ENCODE measurements around the gene NEMP2. TPM values are rescaled to one million over a fixed set of nuclear protein-coding genes. Genes with fewer than 3 reads are reported as not detected.

Gene NEMP2
- total and polyA plus RNA-seq, 2 of the 8 experiments (the other 6 are each of a cell fraction or from before 2014, with no cell fraction given): 3.1 to 5.3 TPM

GRCh38 chr2:190527214-190527613 lies 7.3 kb downstream of the NEMP2 start:
- FAIRE-seq (no peak), DNase-seq (ENCODE audit: low read depth in 1 of 2, low spot score in 2 of 2) (no peak)
- Histone ChIP-seq H2BK15ac (ENCODE audit: low read length) (no peak overlapping the region), H3K4me2 (ENCODE audit: insufficient read depth in 1 of 2, low read depth in 2 of 2, low read length in 2 of 2) (no peak overlapping the region), H3K36me3 (ENCODE audit: control insufficient read depth in 2 of 4, insufficient read depth in 4 of 4, low read length in 3 of 4) (no peaks in the 10 kb centered on the region), H3K4me1 (replicated peaks in 1 of 4; ENCODE audit: control insufficient read depth in 3 of 4, insufficient read depth in 4 of 4, low read length in 3 of 4) (peaks cover 0 to 2% (median 0%) of the 10 kb centered on the region in 4 experiments; a peak in 1 of 7 replicates), H3K27ac (ENCODE audit: low read depth, low read length) (no peak overlapping the region), H3K79me1 (ENCODE audit: low read depth, low read length) (no peaks in the 10 kb centered on the region), H3K4me3 (ENCODE audit: extremely low read depth in 1 of 4, insufficient read depth in 2 of 4, low read depth in 3 of 4, low read length in 4 of 4) (no peak overlapping the region), H3K23ac (ENCODE audit: insufficient read length) (no peak overlapping the region), H3K9ac (replicated peaks in 1 of 4; ENCODE audit: extremely low read depth in 1 of 4, low read depth in 3 of 4, low read length in 3 of 4) (no peak overlapping the region), H3K9me3 (ENCODE audit: insufficient read depth in 2 of 2, low read depth in 1 of 2, low read length in 1 of 2) (no peaks in the 10 kb centered on the region), H3K27me3 (replicated peaks in 1 of 4; ENCODE audit: control insufficient read depth in 3 of 4, extremely low read depth in 1 of 4, insufficient read depth in 3 of 4, low read length in 3 of 4) (no peaks in the 10 kb centered on the region), H2BK120ac (replicated peaks; ENCODE audit: low read depth, low read length) (no peak overlapping the region), H3K79me2 (ENCODE audit: control insufficient read depth in 1 of 2, insufficient read depth in 2 of 2, low read length in 2 of 2) (no peaks in the 10 kb centered on the region), H3K23me2 (ENCODE audit: low read depth, low read length) (no peaks in the 10 kb centered on the region), H4K91ac (replicated peaks; ENCODE audit: insufficient read length, low read length) (no peak overlapping the region), H2AK5ac (ENCODE audit: low read depth, low read length) (no peak overlapping the region), H4K8ac (ENCODE audit: extremely low read depth, insufficient read depth, low read length) (no peak overlapping the region), H3K4ac (replicated peaks; ENCODE audit: insufficient read length, low read depth, low read length) (no peak overlapping the region), H3K56ac (replicated peaks; ENCODE audit: insufficient read length, low read depth, low read length) (no peak overlapping the region), H2BK20ac (ENCODE audit: low read length) (no peak overlapping the region), H3K14ac (ENCODE audit: insufficient read length) (no peak overlapping the region), H2AFZ (ENCODE audit: low read length) (no peak overlapping the region), H3K18ac (ENCODE audit: extremely low read depth, low read length) (no peak overlapping the region), H4K20me1 (replicated peaks in 1 of 2; ENCODE audit: control insufficient read depth in 1 of 2, insufficient read depth in 2 of 2, low read length in 2 of 2) (no peaks in the 10 kb centered on the region), H2BK12ac (ENCODE audit: low read depth, low read length) (no peak overlapping the region), H2BK5ac (ENCODE audit: low read depth, low read length) (no peak overlapping the region), H4K5ac (ENCODE audit: insufficient read length, low read depth, low read length) (no peak overlapping the region)
- ChIA-PET POLR2A (ENCODE audit: partially characterized antibody) (no interaction called here), CTCF (ENCODE audit: partially characterized antibody) (interaction anchor here (0.6 to 1.2 kb wide), 2 partner anchors 25 to 439 kb away, joined by 3 read pairs; no protein-coding TSS in a partner anchor)
- WGBS, 2 experiments (ENCODE audit: extremely low coverage in 1 of 2, insufficient coverage in 1 of 2, insufficient read length in 1 of 2, insufficient replicate concordance in 2 of 2, low coverage in 1 of 2, low lambda C conversion rate in 2 of 2, missing lambda C conversion rate in 1 of 2): 96% methylated on average over 4 of the region's 4 CpGs; no CpG with 5 or more reads in 1 of the 2 experiments
- TF ChIP-seq KDM4A (IDR thresholded peaks at IDR 0.05; ENCODE audit: low read depth, low read length, severe bottlenecking) (no peak), POLR2A (IDR thresholded peaks at IDR 0.05; ENCODE audit: control extremely low read depth in 1 of 2, low read depth in 2 of 2, low read length in 2 of 2) (no peak), USF2 (IDR thresholded peaks at IDR 0.05; ENCODE audit: low read length) (no peak), JUND (IDR thresholded peaks at IDR 0.05; ENCODE audit: low read length) (no peak), TAF1 (IDR thresholded peaks at IDR 0.05; ENCODE audit: low read depth, low read length) (no peak), SP4 (IDR thresholded peaks at IDR 0.05; ENCODE audit: low read length) (no peak), CHD1 (IDR thresholded peaks at IDR 0.05; ENCODE audit: low read depth, low read length) (no peak), RNF2 (IDR thresholded peaks at IDR 0.05; ENCODE audit: borderline replicate concordance, low read depth, low read length, missing control alignments, poor library complexity, severe bottlenecking) (no peak), BRCA1 (IDR thresholded peaks at IDR 0.05; ENCODE audit: low read depth, low read length) (no peak), FOSL1 (IDR thresholded peaks at IDR 0.05; ENCODE audit: insufficient read depth, low read depth, low read length) (no peak), NRF1 (IDR thresholded peaks at IDR 0.05; ENCODE audit: low read depth, low read length) (no peak)
- TF ChIP-seq, protein P1, sequence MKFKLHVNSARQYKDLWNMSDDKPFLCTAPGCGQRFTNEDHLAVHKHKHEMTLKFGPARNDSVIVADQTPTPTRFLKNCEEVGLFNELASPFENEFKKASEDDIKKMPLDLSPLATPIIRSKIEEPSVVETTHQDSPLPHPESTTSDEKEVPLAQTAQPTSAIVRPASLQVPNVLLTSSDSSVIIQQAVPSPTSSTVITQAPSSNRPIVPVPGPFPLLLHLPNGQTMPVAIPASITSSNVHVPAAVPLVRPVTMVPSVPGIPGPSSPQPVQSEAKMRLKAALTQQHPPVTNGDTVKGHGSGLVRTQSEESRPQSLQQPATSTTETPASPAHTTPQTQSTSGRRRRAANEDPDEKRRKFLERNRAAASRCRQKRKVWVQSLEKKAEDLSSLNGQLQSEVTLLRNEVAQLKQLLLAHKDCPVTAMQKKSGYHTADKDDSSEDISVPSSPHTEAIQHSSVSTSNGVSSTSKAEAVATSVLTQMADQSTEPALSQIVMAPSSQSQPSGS (IDR thresholded peaks at IDR 0.05; ENCODE audit: low read length): no peak

Measured in H1 (cell line).